Activated CD4-positive, CD25-positive, alpha-beta regulatory T cell treated with anti-CD3 and anti-CD28 coated beads, Interleukin-2, amount 50 U/mL, for 16 hours (primary cell): ENCODE measurements around the gene CCSER1.

Source experiments
- DNase-seq: peaks from one replicate; pipeline ENCODE4 v3.0.0-alpha.2; 2020; ENCODE audit warnings: low read depth, low spot score

CCSER1 gene

GRCh38 chr4:90950385-90950841, 823.2 kb downstream of the CCSER1 start:
- no peak for DNase-seq

GRCh38 chr4:90951037-90951436, 823.8 kb downstream of the CCSER1 start:
- no peak for DNase-seq

- DNase-seq: no peak
Measured at GRCh38 chr4:90958256-90958895, 831.2 kb downstream of the CCSER1 start.

- no peak for DNase-seq
Measured at GRCh38 chr4:90960433-90960832, 833.2 kb downstream of the CCSER1 start.

- DNase-seq: no peak
Measured at GRCh38 chr4:90960840-90961239, 833.6 kb downstream of the CCSER1 start.

- DNase-seq: no peak
Measured at GRCh38 chr4:90970021-90970420, 842.8 kb downstream of the CCSER1 start.

- DNase-seq: no peak
Measured at GRCh38 chr4:90977726-90978125, 850.5 kb downstream of the CCSER1 start.

- DNase-seq: no peak
Measured at GRCh38 chr4:90979556-90979955, 852.4 kb downstream of the CCSER1 start.

GRCh38 chr4:90982813-90983212, 855.6 kb downstream of the CCSER1 start:
- no peak for DNase-seq

- DNase-seq: no peak
Measured at GRCh38 chr4:90990284-90990683, 863.1 kb downstream of the CCSER1 start.

GRCh38 chr4:90992213-90992612, 865.0 kb downstream of the CCSER1 start:
- no peak for DNase-seq

GRCh38 chr4:90994851-90995574, 867.8 kb downstream of the CCSER1 start:
- no peak for DNase-seq

GRCh38 chr4:90995996-90996395, 868.8 kb downstream of the CCSER1 start:
- DNase-seq: no peak

GRCh38 chr4:90996813-90997212, 869.6 kb downstream of the CCSER1 start:
- no peak for DNase-seq

GRCh38 chr4:91015861-91016260, 888.7 kb downstream of the CCSER1 start:
- DNase-seq: no peak

- no peak for DNase-seq
Measured at GRCh38 chr4:91019513-91019912, 892.3 kb downstream of the CCSER1 start.

- no peak for DNase-seq
Measured at GRCh38 chr4:91025241-91026148, 898.3 kb downstream of the CCSER1 start.

GRCh38 chr4:91028228-91028627, 901.0 kb downstream of the CCSER1 start:
- no peak for DNase-seq

- no peak for DNase-seq
Measured at GRCh38 chr4:91031761-91032160, 904.6 kb downstream of the CCSER1 start.

GRCh38 chr4:91032725-91033445, 905.7 kb downstream of the CCSER1 start:
- no peak for DNase-seq

GRCh38 chr4:91035276-91035675, 908.1 kb downstream of the CCSER1 start:
- DNase-seq: no peak

GRCh38 chr4:91037951-91038350, 910.8 kb downstream of the CCSER1 start:
- DNase-seq: no peak
